CD4-positive, alpha-beta T cell treated with Interferon alpha-2 for 1 hour (primary cell): ENCODE results near the gene PLXND1.
A peak's percentile ranks its signal among the peaks of the same experiment; 100 is the strongest.

Experiments
- DNase-seq, 2 donors: peaks; one replicate each; pipeline ENCODE4 v3.0.0-alpha.2; 2020 to 2022

PLXND1 gene

GRCh38 chr3:129582799-129583198 is 23.7 kb downstream of the PLXND1 start:
- no peak for DNase-seq

- no peak for DNase-seq
Observed at GRCh38 chr3:129581623-129582022, 24.9 kb downstream of the PLXND1 start.

GRCh38 chr3:129579991-129580390 is 26.5 kb downstream of the PLXND1 start:
- DNase-seq = no peak

GRCh38 chr3:129577925-129578786 is 28.3 kb downstream of the PLXND1 start:
- peak in 1 of 2 donors; percentile 59 for DNase-seq

GRCh38 chr3:129577366-129577765 is 29.1 kb downstream of the PLXND1 start:
- no peak for DNase-seq

GRCh38 chr3:129576514-129577352 is 29.7 kb downstream of the PLXND1 start:
- peak; percentile 76 to 77 for DNase-seq

- DNase-seq = no peak
Observed at GRCh38 chr3:129575997-129576384, 30.5 kb downstream of the PLXND1 start.

- DNase-seq = no peak
Observed at GRCh38 chr3:129575233-129575996, 31.1 kb downstream of the PLXND1 start.

GRCh38 chr3:129574206-129574605 is 32.3 kb downstream of the PLXND1 start:
- no peak for DNase-seq

GRCh38 chr3:129573493-129573892 is 33.0 kb downstream of the PLXND1 start:
- DNase-seq = no peak

GRCh38 chr3:129572603-129573002 is 33.9 kb downstream of the PLXND1 start:
- DNase-seq = no peak

GRCh38 chr3:129571605-129572547 is 34.6 kb downstream of the PLXND1 start:
- DNase-seq = no peak

GRCh38 chr3:129569856-129570255 is 36.6 kb downstream of the PLXND1 start:
- no peak for DNase-seq

- no peak for DNase-seq
Observed at GRCh38 chr3:129567939-129568338, 38.5 kb downstream of the PLXND1 start.

GRCh38 chr3:129567176-129567705 is 39.2 kb downstream of the PLXND1 start:
- no peak for DNase-seq

- no peak for DNase-seq
Observed at GRCh38 chr3:129565902-129566301, 40.6 kb downstream of the PLXND1 start.

GRCh38 chr3:129564981-129565644 is 41.4 kb downstream of the PLXND1 start:
- no peak for DNase-seq

- DNase-seq = no peak
Observed at GRCh38 chr3:129563850-129564535, 42.5 kb downstream of the PLXND1 start.

GRCh38 chr3:129563332-129563731 is 43.1 kb downstream of the PLXND1 start:
- no peak for DNase-seq

GRCh38 chr3:129562803-129563202 is 43.7 kb downstream of the PLXND1 start:
- DNase-seq = no peak
